ENCODE results near the gene GARNL3. TPM values are rescaled to one million over a fixed set of nuclear protein-coding genes. Genes with fewer than 3 reads are reported as not detected.

The GARNL3 gene
- total RNA-seq, 1 donor from 2014 or later = 5.4 TPM

GRCh38 chr9:127393645-127394044 is 129.1 kb downstream of the GARNL3 start:
- DNase-seq (ENCODE audit: low read depth) (peak; percentile 26), FAIRE-seq (no peak)
- Mint-ChIP-seq H3K9me3 (ENCODE audit: unreplicated experiment) (no peaks in the 10 kb centered on the region), H3K36me3 (ENCODE audit: low read depth, unreplicated experiment) (no peaks in the 10 kb centered on the region), H3K27ac (ENCODE audit: unreplicated experiment) (no peak overlapping the region), H3K27me3 (ENCODE audit: low read depth, unreplicated experiment) (peaks cover 2% of the 10 kb centered on the region), H3K4me1 (ENCODE audit: low read depth, unreplicated experiment) (peaks cover 20% of the 10 kb centered on the region), H3K4me3 (ENCODE audit: unreplicated experiment) (no peak overlapping the region)
- peaks cover 30% of the 10 kb centered on the region for H3K27me3 ChIP-seq (ENCODE audit: insufficient read depth, low read length)
- no peak overlapping the region for H3K4me2 ChIP-seq (ENCODE audit: low read length)
- H3K9me3 ChIP-seq (ENCODE audit: insufficient read depth, low read depth, low read length) = no peaks in the 10 kb centered on the region
- peaks cover 9% of the 10 kb centered on the region for H3K79me2 ChIP-seq (ENCODE audit: insufficient read depth, low read length)
- no peak overlapping the region for H3K4me3 ChIP-seq (ENCODE audit: insufficient read depth, low read depth, low read length)
- no peak overlapping the region for H2AFZ ChIP-seq (ENCODE audit: low read depth, low read length)
- H3K4me1 ChIP-seq (ENCODE audit: insufficient read depth, low read length) = peaks cover 21% of the 10 kb centered on the region
- no peak overlapping the region for H3K27ac ChIP-seq (ENCODE audit: low read depth, low read length)
- H4K20me1 ChIP-seq (ENCODE audit: insufficient read depth, low read length) = peaks cover 7% of the 10 kb centered on the region
- no peak overlapping the region for H3K9ac ChIP-seq (ENCODE audit: low read length)
- H3K36me3 ChIP-seq (ENCODE audit: insufficient read depth, low read length) = no peaks in the 10 kb centered on the region
- no peak for TF ChIP-seq EZH2 (IDR thresholded peaks at IDR 0.05; ENCODE audit: insufficient read depth, low read length)
- TF ChIP-seq, protein P1, sequence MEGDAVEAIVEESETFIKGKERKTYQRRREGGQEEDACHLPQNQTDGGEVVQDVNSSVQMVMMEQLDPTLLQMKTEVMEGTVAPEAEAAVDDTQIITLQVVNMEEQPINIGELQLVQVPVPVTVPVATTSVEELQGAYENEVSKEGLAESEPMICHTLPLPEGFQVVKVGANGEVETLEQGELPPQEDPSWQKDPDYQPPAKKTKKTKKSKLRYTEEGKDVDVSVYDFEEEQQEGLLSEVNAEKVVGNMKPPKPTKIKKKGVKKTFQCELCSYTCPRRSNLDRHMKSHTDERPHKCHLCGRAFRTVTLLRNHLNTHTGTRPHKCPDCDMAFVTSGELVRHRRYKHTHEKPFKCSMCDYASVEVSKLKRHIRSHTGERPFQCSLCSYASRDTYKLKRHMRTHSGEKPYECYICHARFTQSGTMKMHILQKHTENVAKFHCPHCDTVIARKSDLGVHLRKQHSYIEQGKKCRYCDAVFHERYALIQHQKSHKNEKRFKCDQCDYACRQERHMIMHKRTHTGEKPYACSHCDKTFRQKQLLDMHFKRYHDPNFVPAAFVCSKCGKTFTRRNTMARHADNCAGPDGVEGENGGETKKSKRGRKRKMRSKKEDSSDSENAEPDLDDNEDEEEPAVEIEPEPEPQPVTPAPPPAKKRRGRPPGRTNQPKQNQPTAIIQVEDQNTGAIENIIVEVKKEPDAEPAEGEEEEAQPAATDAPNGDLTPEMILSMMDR (IDR thresholded peaks at IDR 0.05; ENCODE audit: insufficient read depth, low read depth, low read length) = peak; percentile 16

DNA sequence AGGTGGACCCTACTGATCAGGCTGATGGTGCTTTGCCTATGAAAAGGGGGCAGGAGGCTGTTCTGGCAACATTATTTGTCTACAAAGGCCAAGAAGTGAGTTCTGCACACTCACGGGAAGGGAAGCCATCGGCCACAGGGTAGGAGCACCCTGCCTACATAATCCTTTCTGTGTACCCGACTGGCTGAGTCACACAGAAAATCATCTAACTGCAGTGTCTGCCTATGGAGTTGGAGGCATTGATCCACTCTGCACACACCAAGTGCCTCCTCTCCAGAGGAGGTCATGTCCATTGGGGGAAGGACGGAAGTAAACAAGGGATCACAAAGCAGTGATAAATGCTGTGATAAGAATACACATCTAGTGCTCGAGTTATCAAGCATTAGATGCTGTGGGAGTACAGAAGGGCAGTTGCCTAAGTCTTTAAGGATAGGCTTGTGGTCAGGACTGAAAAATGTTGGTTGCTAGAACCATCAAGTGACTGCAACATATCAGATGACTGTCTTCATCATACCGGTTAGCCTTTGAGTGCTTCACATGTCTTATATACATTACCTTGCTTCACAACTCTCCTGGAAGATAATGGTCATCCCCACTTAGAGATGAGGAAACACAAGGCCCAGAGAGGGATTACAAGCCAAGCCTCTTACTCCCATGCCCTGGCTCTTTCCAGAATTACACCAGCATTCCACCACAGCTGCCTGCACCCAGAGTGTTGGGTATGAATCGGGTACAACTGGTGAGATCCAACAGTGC is 131.1 kb downstream of the GARNL3 start:
- DNase-seq (ENCODE audit: low read depth) (no peak), FAIRE-seq (no peak)
- Mint-ChIP-seq H3K4me1 (ENCODE audit: low read depth, unreplicated experiment) (peaks cover 5% of the 10 kb centered on the region), H3K4me3 (ENCODE audit: unreplicated experiment) (peak overlapping the region; percentile 81), H3K27ac (ENCODE audit: unreplicated experiment) (peak overlapping the region; percentile 8), H3K9me3 (ENCODE audit: unreplicated experiment) (no peaks in the 10 kb centered on the region), H3K27me3 (ENCODE audit: low read depth, unreplicated experiment) (peaks cover 2% of the 10 kb centered on the region), H3K36me3 (ENCODE audit: low read depth, unreplicated experiment) (no peaks in the 10 kb centered on the region)
- no peak overlapping the region for H2AFZ ChIP-seq (ENCODE audit: low read depth, low read length)
- H3K27me3 ChIP-seq (ENCODE audit: insufficient read depth, low read length) = peaks cover 27% of the 10 kb centered on the region
- H3K4me1 ChIP-seq (ENCODE audit: insufficient read depth, low read length) = peaks cover 11% of the 10 kb centered on the region
- H3K4me3 ChIP-seq (ENCODE audit: insufficient read depth, low read depth, low read length) = no peak overlapping the region
- no peaks in the 10 kb centered on the region for H3K36me3 ChIP-seq (ENCODE audit: insufficient read depth, low read length)
- H3K4me2 ChIP-seq (ENCODE audit: low read length) = peak overlapping the region; percentile 91
- no peak for TF ChIP-seq EZH2 (IDR thresholded peaks at IDR 0.05; ENCODE audit: insufficient read depth, low read length)
- TF ChIP-seq, protein P1 (IDR thresholded peaks at IDR 0.05; ENCODE audit: insufficient read depth, low read depth, low read length) = no peak
- H4K20me1 ChIP-seq (ENCODE audit: insufficient read depth, low read length) = peaks cover 16% of the 10 kb centered on the region
- H3K27ac ChIP-seq (ENCODE audit: low read depth, low read length) = no peak overlapping the region
- no peak overlapping the region for H3K9ac ChIP-seq (ENCODE audit: low read length)
- H3K9me3 ChIP-seq (ENCODE audit: insufficient read depth, low read depth, low read length) = no peaks in the 10 kb centered on the region
- peaks cover 15% of the 10 kb centered on the region for H3K79me2 ChIP-seq (ENCODE audit: insufficient read depth, low read length)

DNA sequence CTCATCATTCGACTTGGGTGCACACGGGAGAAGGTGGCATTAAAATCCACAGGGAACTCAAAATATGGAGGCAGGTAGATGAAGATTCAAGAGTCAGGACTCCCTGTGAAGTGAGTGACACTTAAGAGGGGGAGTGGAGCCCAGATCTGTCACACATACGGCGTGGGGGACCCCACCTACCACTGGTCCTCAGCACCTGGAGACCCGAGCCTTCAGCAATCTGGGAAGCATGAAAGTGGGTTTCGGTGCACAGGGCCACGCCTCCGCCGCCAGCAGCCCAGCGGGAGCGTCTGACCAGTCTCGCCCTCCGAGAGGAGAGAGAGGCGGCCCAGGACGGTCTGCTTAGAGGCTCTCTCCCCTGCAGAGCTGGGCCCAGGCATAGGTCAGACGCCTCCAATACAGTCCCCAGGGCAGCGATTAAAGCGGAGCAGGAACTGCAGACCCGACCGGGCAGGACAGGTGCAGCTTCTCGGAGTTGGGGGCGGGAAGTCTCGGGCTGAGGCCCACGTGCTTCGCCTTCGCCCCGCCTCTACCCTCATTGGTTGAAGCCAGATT is 131.8 kb downstream of the GARNL3 start:
- Mint-ChIP-seq H3K4me3 (ENCODE audit: unreplicated experiment) (peak overlapping the region; percentile 81), H3K27ac (ENCODE audit: unreplicated experiment) (no peak overlapping the region), H3K4me1 (ENCODE audit: low read depth, unreplicated experiment) (peaks cover 5% of the 10 kb centered on the region), H3K9me3 (ENCODE audit: unreplicated experiment) (no peaks in the 10 kb centered on the region), H3K36me3 (ENCODE audit: low read depth, unreplicated experiment) (no peaks in the 10 kb centered on the region), H3K27me3 (ENCODE audit: low read depth, unreplicated experiment) (peaks cover 2% of the 10 kb centered on the region)
- peaks cover 16% of the 10 kb centered on the region for H4K20me1 ChIP-seq (ENCODE audit: insufficient read depth, low read length)
- no peaks in the 10 kb centered on the region for H3K9me3 ChIP-seq (ENCODE audit: insufficient read depth, low read depth, low read length)
- peak overlapping the region; percentile 78 for H2AFZ ChIP-seq (ENCODE audit: low read depth, low read length)
- H3K27me3 ChIP-seq (ENCODE audit: insufficient read depth, low read length) = peaks cover 27% of the 10 kb centered on the region
- H3K4me3 ChIP-seq (ENCODE audit: insufficient read depth, low read depth, low read length) = peak overlapping the region; percentile 58
- no peak overlapping the region for H3K27ac ChIP-seq (ENCODE audit: low read depth, low read length)
- FAIRE-seq (no peak), DNase-seq (ENCODE audit: low read depth) (no peak)
- peak overlapping the region; percentile 91 for H3K4me2 ChIP-seq (ENCODE audit: low read length)
- H3K36me3 ChIP-seq (ENCODE audit: insufficient read depth, low read length) = no peaks in the 10 kb centered on the region
- H3K9ac ChIP-seq (ENCODE audit: low read length) = no peak overlapping the region
- H3K79me2 ChIP-seq (ENCODE audit: insufficient read depth, low read length) = peaks cover 15% of the 10 kb centered on the region
- TF ChIP-seq, protein P1 (IDR thresholded peaks at IDR 0.05; ENCODE audit: insufficient read depth, low read depth, low read length) = no peak
- no peak for TF ChIP-seq EZH2 (IDR thresholded peaks at IDR 0.05; ENCODE audit: insufficient read depth, low read length)
- H3K4me1 ChIP-seq (ENCODE audit: insufficient read depth, low read length) = peaks cover 10% of the 10 kb centered on the region

All from astrocyte (in vitro differentiated cells and primary cell).